BLaER1 treated with 17β-estradiol and CSF1 and Interleukin-3, amounts not matched to agents 10 nM and 100 nM (cell line): ENCODE measurements around the gene CASKIN1.

Source experiments
- H3K27ac ChIP-seq, 11 experiments: shearing (Covaris generic); formaldehyde crosslinking; 2 replicates each; pipeline ENCODE4 v1.8.1; 2022
- H3K27me3 ChIP-seq, 11 experiments: shearing (Covaris generic); formaldehyde crosslinking; 2 replicates each; pipeline ENCODE4 v1.8.1; 2022
- H3K36me3 ChIP-seq, 11 experiments: shearing (Covaris generic); formaldehyde crosslinking; 2 replicates each; pipeline ENCODE4 v1.8.1; 2022
- H3K4me1 ChIP-seq, 10 experiments: shearing (Covaris generic); formaldehyde crosslinking; 2 replicates each; pipeline ENCODE4 v1.8.1; 2022
- H3K4me2 ChIP-seq, 11 experiments: shearing (Covaris generic); formaldehyde crosslinking; 2 replicates each; pipeline ENCODE4 v1.8.1; 2022
- H3K4me3 ChIP-seq, 10 experiments: shearing (Covaris generic); formaldehyde crosslinking; 2 replicates each; pipeline ENCODE4 v1.8.1; 2022
- H3K9ac ChIP-seq, 11 experiments: shearing (Covaris generic); formaldehyde crosslinking; 2 replicates each; pipeline ENCODE4 v1.8.1; 2022
- H3K9me3 ChIP-seq, 11 experiments: shearing (Covaris generic); formaldehyde crosslinking; replicated peaks in 1 of 11; 2 replicates each; pipeline ENCODE4 v1.8.1; 2022
- H4K20me1 ChIP-seq, 11 experiments: shearing (Covaris generic); formaldehyde crosslinking; 2 replicates each; pipeline ENCODE4 v1.8.1; 2022
- Cebpa-rat ChIP-seq, 11 experiments: shearing (Covaris generic); IDR thresholded peaks; 2 replicates each; pipeline ENCODE4 v1.8.1; 2022

CASKIN1 gene

DNA sequence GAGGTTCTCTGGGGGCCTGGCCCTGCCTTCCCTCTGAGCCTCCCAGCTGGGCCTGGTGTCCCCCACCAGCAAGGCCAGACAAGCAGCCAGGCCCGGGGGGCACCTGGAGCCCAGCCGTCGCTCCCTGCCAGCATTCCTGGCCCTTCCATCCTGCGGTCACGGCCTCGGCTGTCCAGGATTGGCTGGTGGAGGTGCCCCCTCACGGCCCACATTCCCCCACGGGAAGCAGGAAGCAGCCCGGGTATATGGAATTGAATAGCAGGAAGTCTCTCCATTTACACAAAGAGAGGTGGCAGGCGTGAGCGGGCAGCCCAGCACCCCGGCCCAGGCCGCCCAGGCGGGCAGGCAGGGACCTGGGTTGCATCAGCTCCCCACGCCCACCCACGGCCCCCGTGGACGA, 26.3 kb downstream of the CASKIN1 start:
- peaks cover 69 to 85% (median 77%) of the 10 kb centered on the region in 11 experiments for H3K36me3 ChIP-seq
- H3K4me3 ChIP-seq: peak overlapping the region; percentile 36 to 70 (median 58); a peak in 19 of 20 replicates
- H3K27ac ChIP-seq: peak overlapping the region; percentile 62 to 86 (median 78)
- no peaks in the 10 kb centered on the region for H3K27me3 ChIP-seq
- peak overlapping the region; percentile 67 to 81 (median 78) for H3K9ac ChIP-seq
- H3K4me2 ChIP-seq: peak overlapping the region; percentile 71 to 95 (median 88)
- H3K4me1 ChIP-seq: peaks cover 45 to 53% (median 50%) of the 10 kb centered on the region in 10 experiments
- peaks cover 0 to 5% (median 0%) of the 10 kb centered on the region in 11 experiments; a peak in 6 of 22 replicates for H3K9me3 ChIP-seq
- peaks cover 29 to 91% (median 54%) of the 10 kb centered on the region in 11 experiments; a peak in 21 of 22 replicates for H4K20me1 ChIP-seq
- TF ChIP-seq Cebpa-rat (IDR thresholded peaks at IDR 0.05): no peak

DNA sequence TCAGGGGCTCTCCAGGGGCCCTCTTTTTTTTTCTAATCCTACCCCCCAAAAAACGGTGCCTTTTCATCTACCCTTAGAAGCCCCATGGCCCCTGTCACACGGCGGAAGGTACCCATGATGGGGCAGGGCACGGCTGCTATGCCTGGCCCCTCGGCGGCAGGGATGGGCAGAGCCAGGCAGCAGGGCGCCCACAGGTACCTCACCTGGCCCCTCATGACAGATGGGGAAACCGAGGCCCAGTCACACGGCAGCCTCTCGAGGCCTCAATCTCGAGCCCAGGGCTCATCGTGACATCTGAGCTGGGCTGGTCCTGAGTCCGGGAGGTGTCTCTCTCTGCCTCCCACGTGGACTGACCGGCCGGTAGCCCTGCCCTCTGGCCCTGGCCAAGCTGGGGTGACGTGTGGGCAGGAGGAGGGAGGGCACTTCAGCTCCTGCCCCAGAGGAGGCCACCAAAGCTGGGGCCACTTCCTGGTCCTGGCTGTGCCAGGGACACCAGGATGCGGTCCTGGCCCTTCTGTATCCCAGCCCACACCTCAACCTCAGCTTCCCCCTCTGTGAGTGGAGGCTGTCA, 29.3 kb downstream of the CASKIN1 start:
- Histone ChIP-seq H3K4me2 (peak overlapping the region in 8 of 11 experiments; percentile 9 to 95 (median 90); a peak in 11 of 22 replicates), H3K4me3 (no peak overlapping the region), H3K36me3 (peaks cover 56 to 84% (median 75%) of the 10 kb centered on the region in 11 experiments), H3K27me3 (no peaks in the 10 kb centered on the region), H3K9ac (peak overlapping the region in 9 of 11 experiments; percentile 14 to 81 (median 67); a peak in 13 of 22 replicates), H4K20me1 (peaks cover 49 to 94% (median 76%) of the 10 kb centered on the region in 11 experiments), H3K4me1 (peaks cover 49 to 61% (median 55%) of the 10 kb centered on the region in 10 experiments), H3K27ac (peak overlapping the region in 4 of 11 experiments; percentile 11 to 32 (median 20); a peak in 4 of 22 replicates), H3K9me3 (peaks cover 0 to 25% (median 15%) of the 10 kb centered on the region in 11 experiments; a peak in 15 of 22 replicates)
- TF ChIP-seq Cebpa-rat (IDR thresholded peaks at IDR 0.05): no peak

DNA sequence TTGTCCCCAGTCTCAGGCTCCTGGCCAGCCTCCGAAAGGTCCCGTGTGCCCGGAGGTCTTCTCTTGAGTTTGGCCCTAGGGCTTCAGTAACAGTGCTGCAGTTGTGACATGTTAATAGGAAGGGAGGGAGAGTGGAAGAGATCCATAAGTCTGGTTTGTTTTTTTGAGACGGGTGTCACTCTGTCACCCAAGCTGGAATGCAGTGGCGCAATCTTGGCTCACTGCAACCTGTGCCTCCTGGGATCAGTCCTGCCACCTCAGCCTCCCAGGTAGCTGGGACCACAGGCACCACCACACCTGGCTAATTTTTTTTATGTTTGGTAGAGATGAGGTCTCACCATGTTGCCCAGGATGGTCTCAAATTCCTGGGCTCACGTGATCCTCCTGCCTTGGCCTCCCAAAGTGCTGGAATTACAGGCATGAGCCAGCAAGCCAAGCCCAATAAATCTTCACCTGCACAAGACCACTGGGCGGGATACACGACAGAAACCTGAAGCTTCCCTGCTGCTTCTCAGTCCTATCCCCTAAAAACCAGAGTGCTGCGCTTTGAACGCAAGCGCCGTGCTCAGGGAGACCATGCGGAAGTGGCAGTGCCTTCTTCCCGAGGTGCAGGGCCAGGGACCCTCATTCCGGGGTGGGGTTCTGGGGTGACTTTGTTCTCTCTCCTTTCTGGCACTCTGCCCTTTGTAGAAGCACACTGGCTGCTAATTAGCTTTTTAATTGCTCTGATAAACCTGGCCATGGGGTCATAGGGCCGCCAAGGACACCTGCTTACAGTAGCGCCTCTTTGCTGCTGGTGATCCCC, 29.9 kb downstream of the CASKIN1 start:
- peaks cover 0 to 25% (median 15%) of the 10 kb centered on the region in 11 experiments; a peak in 15 of 22 replicates for H3K9me3 ChIP-seq
- peaks cover 50 to 84% (median 69%) of the 10 kb centered on the region in 11 experiments for H3K36me3 ChIP-seq
- no peaks in the 10 kb centered on the region for H3K27me3 ChIP-seq
- peak overlapping the region in 6 of 11 experiments; percentile 16 to 81 (median 34); a peak in 7 of 22 replicates for H3K9ac ChIP-seq
- H3K4me2 ChIP-seq: peak overlapping the region in 1 of 11 experiments; percentile 9; a peak in 1 of 22 replicates
- no peak for TF ChIP-seq Cebpa-rat (IDR thresholded peaks at IDR 0.05)
- peaks cover 56 to 98% (median 83%) of the 10 kb centered on the region in 11 experiments for H4K20me1 ChIP-seq
- peaks cover 55 to 66% (median 59%) of the 10 kb centered on the region in 10 experiments for H3K4me1 ChIP-seq
- no peak overlapping the region for H3K4me3 ChIP-seq
- peak overlapping the region in 1 of 11 experiments; percentile 22; a peak in 1 of 22 replicates for H3K27ac ChIP-seq

DNA sequence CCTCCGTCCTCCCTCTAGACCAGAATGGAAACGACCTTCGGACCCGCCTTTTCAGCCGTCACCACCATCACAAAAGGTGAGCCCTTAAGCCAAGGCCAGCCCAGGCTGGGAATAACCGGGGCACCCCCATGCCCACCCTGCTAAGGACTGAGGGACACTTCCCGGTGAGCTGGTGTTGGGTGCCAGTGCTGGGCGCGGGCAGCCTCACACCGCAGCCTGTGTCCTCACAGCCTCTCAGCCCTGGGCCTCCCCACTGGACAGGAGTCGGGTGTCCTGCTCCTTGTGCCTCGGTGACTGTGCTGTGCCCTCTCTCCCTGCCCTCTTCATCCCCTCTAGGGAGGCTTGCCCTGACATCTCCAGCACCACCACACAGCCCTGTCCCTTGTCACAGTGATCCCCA, 30.5 kb downstream of the CASKIN1 start:
- TF ChIP-seq Cebpa-rat (IDR thresholded peaks at IDR 0.05): no peak
- peaks cover 61 to 98% (median 88%) of the 10 kb centered on the region in 11 experiments for H4K20me1 ChIP-seq
- H3K36me3 ChIP-seq: peaks cover 45 to 81% (median 63%) of the 10 kb centered on the region in 11 experiments
- peak overlapping the region in 2 of 11 experiments; percentile 16 to 20; a peak in 2 of 22 replicates for H3K9ac ChIP-seq
- peak overlapping the region in 1 of 11 experiments; percentile 22; a peak in 1 of 22 replicates for H3K27ac ChIP-seq
- peaks cover 0 to 25% (median 15%) of the 10 kb centered on the region in 11 experiments; a peak in 15 of 22 replicates for H3K9me3 ChIP-seq
- H3K27me3 ChIP-seq: no peaks in the 10 kb centered on the region
- H3K4me1 ChIP-seq: peaks cover 53 to 66% (median 58%) of the 10 kb centered on the region in 10 experiments
- H3K4me2 ChIP-seq: no peak overlapping the region
- H3K4me3 ChIP-seq: no peak overlapping the region

DNA sequence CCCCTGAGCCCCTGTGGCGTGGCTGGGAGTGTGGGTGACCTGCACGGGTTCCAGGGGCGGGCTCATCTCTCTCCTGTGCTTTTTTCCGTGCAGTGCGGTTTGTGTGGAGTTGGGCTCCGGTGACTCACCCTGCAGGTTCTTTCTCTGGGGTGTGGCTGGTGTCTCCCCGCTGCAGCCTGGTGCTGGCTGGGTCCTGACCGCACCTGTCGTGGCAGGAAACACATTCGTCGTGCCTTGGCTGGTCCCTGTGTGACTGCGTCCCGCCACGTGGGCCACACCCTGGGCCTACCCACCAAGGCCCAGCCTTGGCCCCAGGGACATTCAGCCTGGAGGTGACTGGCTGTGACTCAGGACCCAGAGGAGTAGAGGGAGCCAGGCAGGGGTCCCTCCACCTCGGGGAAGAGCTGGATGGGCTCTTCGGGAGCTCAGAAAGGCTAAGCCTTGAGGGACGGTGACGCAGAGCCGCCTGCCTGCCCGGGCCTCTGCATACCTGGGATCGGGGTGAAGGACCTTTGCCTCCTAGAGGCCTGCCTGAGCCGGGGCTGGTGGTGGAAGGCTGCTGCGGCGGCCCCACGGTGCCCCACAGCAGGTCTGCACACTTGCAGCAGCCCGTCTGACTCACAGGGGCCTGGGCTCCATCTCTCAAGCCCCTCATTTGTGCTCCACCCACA, 33.1 kb downstream of the CASKIN1 start:
- Histone ChIP-seq H3K27me3 (no peaks in the 10 kb centered on the region), H3K27ac (peak overlapping the region in 3 of 11 experiments; percentile 13 to 91 (median 32); a peak in 4 of 22 replicates), H3K9ac (peak overlapping the region in 1 of 11 experiments; percentile 33; a peak in 1 of 22 replicates), H3K9me3 (peaks cover 0 to 25% (median 15%) of the 10 kb centered on the region in 11 experiments; a peak in 15 of 22 replicates), H3K4me3 (0 out of 20 replicates have a peak overlapping the region, but pooled peaks of 1 of the 10 experiments have one; percentile 3), H3K4me2 (no peak overlapping the region), H3K36me3 (peaks cover 40 to 67% (median 57%) of the 10 kb centered on the region in 11 experiments), H4K20me1 (peaks cover 70 to 97% (median 90%) of the 10 kb centered on the region in 11 experiments), H3K4me1 (peaks cover 51 to 65% (median 58%) of the 10 kb centered on the region in 10 experiments)
- no peak for TF ChIP-seq Cebpa-rat (IDR thresholded peaks at IDR 0.05)

DNA sequence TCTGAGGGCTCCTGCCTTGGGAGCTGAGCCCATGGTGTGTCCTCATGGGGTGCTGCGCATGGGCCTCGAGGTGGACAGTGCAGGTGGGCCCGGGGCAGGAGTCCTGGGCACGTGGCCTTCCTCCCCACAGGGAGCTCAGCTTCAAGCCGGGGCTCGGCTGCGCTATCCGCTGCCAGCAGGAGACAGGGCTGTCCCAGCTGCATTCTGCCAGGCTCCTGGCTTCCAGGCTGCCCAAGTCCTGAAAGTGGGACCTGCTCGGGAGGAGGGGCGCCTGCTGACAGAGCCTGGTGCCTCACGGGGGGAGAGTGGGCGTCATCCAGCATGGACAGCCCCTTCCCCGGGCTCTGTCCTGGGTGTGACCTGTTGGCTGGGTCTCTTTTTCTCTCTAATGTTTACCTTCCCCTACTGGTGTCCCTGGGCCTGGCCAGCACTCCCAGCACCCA, 33.7 kb downstream of the CASKIN1 start:
- Histone ChIP-seq H3K9ac (peak overlapping the region in 6 of 11 experiments; percentile 12 to 94 (median 64); a peak in 7 of 22 replicates), H3K4me1 (peaks cover 51 to 65% (median 58%) of the 10 kb centered on the region in 10 experiments), H3K9me3 (peaks cover 0 to 25% (median 15%) of the 10 kb centered on the region in 11 experiments; a peak in 15 of 22 replicates), H4K20me1 (peaks cover 70 to 97% (median 92%) of the 10 kb centered on the region in 11 experiments), H3K4me3 (no peak overlapping the region), H3K27ac (peak overlapping the region in 7 of 11 experiments; percentile 68 to 91 (median 79); a peak in 12 of 22 replicates), H3K36me3 (peaks cover 33 to 67% (median 53%) of the 10 kb centered on the region in 11 experiments), H3K27me3 (no peaks in the 10 kb centered on the region), H3K4me2 (peak overlapping the region in 7 of 11 experiments; percentile 73 to 100 (median 100); a peak in 11 of 22 replicates)
- no peak for TF ChIP-seq Cebpa-rat (IDR thresholded peaks at IDR 0.05)

DNA sequence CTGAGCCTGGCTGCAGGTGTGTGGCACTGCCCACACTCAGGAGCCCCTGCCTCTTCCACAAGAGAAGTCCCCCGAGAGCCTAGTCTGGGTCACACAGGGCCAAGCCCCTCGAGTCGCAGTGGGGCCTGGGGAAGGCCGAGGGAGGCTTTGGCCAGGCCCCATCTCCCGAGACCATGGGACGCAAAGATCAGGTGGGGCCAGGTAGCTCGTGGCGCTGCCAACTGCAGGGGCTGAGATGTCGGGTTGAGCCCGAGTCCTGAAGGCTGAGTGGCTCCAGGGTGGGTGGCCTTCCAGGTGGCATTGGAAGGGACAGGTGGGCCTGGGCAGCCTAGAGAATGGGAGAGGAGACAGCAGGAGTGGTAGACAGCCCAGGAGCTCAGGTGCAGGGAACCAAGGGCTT, 34.5 kb downstream of the CASKIN1 start:
- no peak for TF ChIP-seq Cebpa-rat (IDR thresholded peaks at IDR 0.05)
- Histone ChIP-seq H3K9me3 (peaks cover 0 to 25% (median 15%) of the 10 kb centered on the region in 11 experiments; a peak in 15 of 22 replicates), H4K20me1 (peaks cover 77 to 97% (median 92%) of the 10 kb centered on the region in 11 experiments), H3K27ac (peak overlapping the region in 10 of 11 experiments; percentile 16 to 91 (median 78); a peak in 19 of 22 replicates), H3K4me2 (peak overlapping the region; percentile 71 to 100 (median 100)), H3K36me3 (peaks cover 25 to 62% (median 48%) of the 10 kb centered on the region in 11 experiments), H3K4me3 (peak overlapping the region in 2 of 10 experiments; percentile 15 to 28; a peak in 1 of 20 replicates), H3K9ac (peak overlapping the region; percentile 29 to 94 (median 60); a peak in 20 of 22 replicates), H3K4me1 (peaks cover 52 to 65% (median 58%) of the 10 kb centered on the region in 10 experiments), H3K27me3 (no peaks in the 10 kb centered on the region)
